Measurements from ENCODE around the gene SLC22A31.

Gene SLC22A31

DNA sequence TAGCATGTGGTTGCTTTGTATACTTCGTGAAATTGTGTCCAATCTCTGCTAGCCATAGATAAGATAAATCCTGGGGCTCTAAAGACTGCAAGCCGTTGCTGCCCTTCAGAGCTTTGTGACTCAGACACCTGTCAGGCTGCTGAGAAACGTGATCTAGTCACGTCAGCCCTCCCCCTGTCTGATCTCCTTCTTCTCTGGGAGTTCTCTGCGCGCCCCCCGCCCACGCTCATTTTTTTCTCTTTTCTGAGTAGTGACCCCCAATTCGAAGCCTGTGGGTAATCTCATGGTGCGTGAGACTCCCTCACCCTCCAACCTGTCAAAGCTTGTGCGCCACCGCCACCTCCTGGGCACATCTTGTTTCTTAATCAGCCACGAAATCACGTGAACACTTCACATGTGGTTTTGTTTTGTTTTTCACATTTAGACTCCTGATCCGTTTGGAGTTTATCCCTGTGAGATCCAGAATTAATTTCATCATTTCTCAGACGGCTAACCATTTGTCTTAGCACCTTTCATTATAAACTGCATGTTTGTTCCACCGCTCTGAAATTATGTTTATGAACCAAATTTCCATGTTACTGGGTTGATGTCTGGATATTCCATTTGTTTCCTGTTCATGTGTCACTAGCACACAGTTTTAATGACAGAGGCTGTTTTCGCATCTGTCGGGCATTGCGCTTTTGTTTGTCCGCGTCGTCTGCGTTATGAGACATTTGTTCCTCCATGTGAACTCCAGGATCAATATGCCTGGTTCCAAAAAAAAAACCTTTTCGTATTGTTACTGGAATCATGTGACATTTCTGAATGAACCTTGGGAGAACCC is 16.2 kb upstream of the SLC22A31 start:
- DNase-seq (ENCODE audit: low spot score): peak; percentile 86

DNA sequence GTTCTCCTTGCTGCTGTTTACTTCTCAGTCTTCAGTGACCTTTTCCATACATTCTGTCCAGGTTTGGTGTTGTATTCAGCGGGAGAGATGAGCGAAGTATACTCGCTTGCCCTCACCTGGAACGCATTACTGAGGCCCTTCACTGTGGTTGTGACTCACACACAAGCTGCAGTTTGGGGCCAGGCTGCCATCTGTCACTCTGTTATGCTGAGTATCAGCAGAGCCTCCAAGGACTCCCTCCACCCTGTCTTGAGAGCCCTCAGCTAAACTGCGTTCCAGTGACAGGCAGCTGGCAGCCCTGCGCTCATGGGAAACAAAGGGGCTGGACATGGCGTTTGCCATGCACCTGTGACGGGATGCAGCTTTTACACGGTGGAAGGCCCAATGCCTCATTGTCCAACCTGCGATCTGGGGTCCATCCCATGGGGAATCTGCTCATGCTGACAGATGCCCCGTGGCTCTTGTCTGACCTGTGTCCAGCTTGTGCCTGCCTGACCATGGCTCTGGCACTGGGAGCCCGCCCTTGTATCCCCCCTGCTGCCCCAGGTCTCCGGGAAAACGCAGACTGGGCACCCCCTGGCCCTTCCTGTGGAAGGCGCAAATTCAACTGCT is 10.7 kb upstream of the SLC22A31 start:
- DNase-seq (ENCODE audit: low spot score): no peak

DNA sequence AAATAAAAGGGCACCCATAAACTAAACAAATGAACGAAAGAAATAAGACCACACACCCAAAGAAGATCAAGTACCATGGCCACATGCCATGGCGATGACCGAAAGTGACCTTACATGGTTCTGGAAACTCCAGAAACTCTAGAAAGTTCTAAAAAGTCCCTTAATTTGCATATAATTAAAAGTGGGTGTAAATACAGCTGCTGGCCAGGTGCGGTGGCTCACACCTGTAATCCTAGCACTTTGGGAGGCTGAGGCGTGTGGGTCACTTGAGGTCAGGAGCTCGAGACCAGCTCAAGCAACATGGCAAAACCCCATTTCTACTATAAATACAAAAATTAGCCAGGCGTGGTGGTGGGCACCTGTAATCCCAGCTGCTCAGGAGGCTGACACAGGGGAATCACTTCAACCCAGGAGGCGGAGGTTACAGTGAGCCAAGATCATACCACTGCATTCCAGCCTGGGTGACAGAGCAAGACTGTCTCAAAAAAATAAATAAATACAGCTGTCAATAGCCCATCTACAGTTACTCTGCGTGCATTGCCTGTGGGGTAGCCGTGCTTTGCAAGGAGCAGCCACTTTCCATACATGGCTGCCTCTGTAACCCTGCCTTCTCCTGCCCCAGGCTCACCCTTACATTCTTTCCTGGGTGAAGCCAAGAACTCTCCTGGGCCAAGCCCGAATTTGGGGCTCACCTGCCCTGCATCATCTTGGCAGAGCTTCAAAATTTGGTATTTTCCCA is 10.0 kb upstream of the SLC22A31 start:
- DNase-seq (ENCODE audit: low spot score): no peak

DNA sequence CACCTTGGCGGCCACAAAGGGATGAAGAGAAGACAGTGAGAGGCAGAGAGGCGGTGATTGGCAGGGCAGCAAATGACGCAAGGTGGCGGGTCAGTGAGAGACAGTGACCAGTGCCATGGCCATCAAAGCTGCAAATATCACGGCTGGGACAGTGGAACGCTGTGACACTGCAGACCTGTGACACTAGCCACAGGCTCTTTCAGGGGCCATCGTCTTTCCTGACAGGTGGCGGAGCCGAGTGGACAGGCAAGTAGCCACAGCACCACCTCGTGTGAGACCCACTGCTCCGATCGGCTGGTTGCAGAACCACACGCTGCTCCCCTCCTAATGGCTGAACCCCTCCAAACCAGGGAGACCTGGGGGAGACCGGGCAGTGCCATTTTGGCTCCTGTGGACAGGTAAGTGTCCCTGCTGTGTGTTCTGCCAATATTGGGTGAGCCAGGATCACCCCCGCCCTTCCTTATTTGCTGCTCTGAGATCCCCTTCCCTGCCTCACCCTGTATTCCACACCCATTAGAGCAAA is 9.2 kb upstream of the SLC22A31 start:
- no peak for DNase-seq (ENCODE audit: low spot score)

DNA sequence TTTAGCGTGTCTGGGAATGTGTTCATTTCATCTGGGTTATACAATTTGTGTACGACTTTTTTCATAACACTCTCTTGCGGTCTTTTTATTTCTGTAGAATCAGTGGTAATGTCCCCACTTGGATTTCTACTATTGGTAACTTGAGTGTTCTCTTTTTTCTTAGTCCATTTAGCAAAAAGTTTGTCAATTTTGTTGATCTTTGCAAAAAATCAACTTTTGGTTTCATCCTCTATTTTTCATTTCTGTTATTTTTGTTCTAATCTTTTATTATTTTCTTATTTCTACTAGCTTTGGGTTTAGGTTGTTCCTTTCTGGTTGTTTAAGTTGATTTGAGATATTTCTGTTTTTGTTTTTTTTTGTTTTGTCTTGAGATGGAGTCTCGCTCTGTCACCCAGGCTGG is 7.7 kb upstream of the SLC22A31 start:
- DNase-seq (ENCODE audit: low spot score): no peak

DNA sequence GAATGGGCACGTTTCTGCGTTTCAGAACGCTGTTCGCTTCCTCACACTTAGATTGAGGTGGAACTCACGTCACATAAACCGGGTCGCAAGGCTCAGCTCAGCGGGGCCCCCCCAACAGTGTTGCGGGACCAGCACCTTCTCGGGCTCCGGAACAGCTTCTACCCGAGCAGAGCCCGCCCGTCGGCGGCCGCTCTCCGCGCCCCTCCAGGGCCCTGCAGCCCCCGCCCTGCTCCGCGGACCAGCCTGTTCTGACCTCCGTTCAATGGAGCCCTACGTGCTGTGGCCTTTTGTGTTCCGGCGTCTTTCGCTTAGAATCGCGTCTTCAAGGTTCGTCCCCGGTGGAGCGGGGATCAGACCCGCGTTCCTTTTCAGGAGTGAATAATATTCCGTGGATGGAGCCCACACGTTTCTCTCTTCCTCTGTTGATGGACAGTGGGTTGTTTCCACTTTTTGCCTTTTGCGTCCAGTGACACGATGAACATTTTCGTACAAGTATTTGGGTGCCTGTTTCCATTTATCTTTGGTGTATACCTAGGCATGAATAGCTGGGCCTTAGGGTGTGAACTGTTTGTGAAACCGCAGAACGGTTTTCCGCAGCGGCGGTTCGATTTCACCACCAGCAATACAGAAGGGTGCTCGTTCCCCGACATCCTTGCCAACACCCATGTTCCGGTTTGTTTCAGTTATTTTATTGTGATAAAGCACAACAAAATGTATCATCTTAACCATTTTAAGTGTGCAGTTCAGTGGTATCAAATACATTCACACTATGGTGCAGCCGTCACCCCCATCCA is 2.3 kb upstream of the SLC22A31 start:
- DNase-seq (ENCODE audit: low spot score): no peak

DNA sequence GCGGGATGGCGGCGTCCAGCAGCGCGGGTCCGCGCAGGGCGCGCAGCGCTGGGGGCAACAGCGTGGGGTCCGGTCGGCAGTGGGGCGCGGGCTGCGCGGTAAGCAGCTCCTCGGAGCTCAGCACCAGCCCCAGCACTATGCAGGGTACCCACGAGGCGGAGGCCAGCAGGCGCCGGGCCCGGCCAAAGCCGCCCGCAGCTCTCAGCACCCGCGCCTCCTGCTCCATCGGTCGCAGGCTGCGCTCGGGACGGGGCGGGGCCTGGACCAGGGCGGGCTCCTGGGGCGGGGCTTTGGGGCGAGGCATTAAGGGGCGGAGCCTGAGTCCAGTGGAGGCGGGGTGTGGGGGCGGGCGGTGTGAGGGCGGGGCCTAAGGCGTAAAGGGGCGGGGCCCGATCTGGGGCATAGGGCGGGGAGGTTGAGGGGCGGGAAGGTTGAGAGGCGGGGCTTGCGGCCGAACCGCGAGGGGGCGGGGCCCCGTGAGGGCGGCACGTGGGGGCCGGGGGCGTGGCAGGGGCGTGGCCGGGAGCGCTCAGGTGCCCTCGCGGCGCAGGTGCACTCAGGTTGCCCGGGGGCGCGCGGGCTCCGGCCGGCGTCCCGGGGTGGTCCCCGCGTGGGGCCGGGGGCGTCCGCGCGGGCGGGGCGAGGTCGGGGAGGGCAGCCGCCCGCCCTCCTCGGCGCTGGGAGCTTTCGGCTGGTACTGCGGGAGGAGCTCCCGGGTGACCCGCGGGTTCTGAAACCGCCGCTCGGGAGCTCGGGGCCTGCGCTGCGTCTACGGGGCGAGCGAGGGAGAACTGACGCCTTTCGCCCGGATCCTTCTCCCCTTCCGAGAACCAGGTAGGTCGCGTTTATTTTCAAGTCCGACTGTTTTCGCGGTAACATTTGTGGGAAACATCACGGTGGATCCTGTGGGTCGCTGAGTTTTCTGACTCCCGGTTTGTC is 1.4 kb upstream of the SLC22A31 start:
- DNase-seq (ENCODE audit: low spot score): peak; percentile 78

DNA sequence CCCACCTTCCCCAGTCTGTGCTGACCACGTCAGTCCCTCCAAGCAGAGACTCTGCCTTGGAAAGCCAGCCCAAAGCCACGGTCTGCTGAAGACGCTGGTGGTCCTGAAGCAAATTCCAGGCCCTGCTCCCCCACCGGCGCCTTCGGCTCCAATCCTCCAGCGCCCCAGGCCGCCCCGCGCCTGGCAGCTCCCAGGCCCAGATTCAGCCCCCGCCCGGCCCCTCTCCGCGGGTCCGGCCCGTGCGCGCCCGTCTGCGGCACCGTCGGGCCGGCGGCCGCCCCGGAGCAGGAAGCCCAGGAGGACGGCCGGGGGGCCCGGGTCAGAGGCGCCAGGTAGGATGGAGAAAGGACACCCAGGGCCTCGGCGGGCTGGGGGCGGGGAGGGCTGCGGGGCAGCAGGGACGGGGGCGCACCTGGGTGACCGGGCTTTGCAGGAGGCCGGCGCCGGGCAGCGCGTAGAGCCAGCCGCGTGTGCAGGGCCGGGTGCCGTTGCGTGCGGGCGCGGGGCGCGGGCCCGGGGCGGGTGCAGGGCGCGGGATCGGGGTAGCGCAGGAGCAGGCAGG is 594 bp upstream of the SLC22A31 start:
- DNase-seq (ENCODE audit: low spot score): no peak

DNA sequence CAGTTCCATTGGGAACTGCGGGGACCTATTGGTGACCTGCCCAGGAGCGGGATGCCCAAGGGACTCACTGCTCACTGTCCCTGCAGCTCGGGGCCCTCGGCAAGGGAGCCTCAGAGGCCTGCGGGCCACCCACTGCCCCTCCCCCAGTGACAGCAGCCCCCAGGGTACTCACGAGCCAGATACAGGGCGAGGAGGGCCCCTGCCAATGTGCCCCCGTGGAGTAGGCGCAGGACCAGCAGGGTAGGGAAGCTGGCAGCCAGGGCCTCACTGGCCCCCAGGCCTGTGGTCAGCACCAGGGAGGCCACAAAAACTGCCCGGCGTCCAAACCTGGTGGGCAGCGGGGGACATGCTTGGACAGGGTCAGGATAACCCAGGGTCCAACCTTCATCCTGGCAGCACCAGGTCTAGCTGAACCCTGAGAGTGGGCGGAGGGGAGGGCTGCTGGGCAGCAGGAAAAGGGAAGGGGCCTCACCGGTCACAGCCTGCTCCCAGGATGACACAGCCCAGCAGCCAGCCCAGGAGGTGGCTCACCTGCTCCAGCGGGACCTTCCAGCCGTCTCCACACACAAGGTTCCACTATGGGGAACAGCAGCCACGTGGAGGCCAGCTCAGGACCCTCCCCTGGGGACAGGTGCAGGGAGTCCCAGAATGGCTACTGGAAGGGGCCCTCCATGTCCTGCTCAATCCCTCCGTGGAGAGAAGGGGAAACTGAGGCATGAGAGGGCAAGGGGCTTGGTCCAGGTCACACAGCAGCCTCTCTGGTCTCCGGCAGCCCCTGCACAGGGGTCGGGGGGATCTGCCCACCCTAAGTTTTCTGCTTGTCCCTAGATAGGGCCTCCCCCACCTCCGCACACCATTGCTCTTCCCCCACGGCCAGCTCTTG is 855 bp downstream of the SLC22A31 start:
- DNase-seq (ENCODE audit: low spot score): no peak

DNA sequence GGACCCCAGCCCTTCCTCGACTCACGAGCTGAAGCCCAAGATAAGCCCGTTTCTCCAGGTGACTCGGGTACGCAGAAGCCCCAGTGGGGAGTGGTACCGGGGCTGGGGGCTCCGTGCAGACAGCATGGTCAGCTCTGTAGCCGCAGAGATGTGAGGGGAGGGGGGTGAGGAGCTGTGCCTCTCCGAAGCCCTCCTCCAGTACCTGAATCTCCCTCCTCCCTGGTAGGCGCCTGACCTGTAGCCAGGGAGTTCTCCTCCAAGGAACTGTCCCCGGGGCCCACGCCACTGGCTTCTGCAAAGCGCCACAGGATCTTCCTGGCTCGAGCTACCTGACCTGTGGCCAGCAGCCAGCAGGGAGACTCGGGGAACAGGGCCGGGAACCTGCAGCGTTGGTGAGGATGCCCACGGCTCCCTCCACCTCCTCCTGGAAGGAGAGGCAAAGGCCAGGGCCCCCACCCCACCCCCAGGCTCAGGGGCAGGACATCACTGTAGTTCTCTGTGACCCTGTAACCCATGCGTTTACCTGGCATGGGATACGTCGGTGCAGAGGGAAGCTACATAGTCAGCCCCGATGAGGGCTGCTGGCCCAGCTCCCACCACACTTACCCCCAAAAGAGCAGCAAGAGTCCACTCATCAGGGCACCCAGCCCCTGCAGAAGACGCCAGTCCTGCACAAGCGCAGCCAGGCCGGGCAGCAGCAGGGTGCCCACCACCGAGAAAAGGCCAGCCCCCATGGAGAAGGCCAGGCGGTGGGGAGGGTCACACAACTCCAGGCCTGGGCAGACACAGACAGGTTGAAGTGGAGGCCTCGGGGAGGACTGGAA is 1.7 kb downstream of the SLC22A31 start:
- DNase-seq (ENCODE audit: low spot score): no peak

DNA sequence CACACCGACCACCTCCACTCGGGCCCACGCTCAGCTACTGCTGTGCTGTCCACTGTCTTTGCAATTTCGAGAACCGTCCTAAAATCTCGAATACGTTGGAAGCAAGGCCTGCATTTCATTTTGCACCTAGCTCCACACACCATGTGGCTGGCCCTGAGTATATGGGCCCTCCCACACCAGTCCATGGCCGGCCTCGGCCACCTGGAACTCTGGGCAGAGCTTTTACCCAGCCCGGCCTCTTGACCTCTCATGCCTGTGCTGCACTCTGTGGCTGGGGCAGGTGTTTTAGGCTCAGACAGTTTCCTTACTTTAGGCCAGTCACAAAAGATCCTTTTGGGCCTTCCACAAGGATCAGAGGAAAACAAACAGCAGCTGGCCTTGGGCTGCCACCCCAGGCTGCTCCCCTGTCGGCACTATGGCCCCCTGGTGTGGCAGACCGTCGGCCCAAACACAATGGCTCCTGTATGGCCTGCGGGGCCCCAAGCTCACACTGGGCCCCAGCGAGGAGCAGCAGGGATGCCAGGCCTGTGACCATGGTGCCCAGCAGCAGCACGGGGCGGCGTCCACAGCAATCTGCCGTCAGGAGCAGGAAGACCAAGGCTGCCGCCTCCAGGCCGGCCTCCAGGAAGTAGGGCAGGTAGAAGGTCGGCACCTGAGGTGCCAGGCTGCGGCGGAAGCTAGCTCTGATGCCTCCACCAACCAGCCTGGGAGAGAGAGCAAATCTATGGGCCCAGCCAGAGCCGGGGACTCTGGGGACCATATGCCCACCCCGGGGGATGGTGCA is 2.5 kb downstream of the SLC22A31 start:
- DNase-seq (ENCODE audit: low spot score): no peak

DNA sequence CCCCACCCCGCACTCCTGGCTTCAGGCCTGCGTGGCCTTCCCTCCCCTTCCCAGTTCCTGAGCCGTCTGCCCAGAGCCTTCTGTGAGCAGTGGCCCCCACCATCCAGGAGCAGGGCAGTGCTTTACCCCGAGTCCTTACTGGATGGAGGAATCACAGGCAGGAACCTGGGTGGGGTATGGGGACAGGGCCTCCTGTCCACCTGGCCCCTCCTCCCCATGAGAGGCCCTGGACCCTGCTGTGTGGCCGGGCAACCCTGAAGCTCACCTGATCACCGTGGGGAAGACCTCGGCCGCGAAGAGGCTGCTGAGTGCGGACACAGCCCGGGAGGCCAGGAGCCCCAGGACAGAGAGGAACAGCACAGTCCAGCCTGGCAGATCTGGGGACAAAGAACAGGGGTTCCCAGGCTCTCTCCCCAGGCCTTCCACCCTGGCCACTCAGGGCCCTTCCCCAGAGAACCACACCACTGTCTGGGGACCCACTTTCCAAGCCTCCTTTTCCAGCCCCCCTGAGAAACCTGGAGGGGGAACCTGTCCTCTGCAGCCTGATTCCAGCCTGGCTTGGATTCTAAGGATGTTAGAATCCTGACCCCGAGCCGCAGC is 3.2 kb downstream of the SLC22A31 start:
- no peak for DNase-seq (ENCODE audit: low spot score)

DNA sequence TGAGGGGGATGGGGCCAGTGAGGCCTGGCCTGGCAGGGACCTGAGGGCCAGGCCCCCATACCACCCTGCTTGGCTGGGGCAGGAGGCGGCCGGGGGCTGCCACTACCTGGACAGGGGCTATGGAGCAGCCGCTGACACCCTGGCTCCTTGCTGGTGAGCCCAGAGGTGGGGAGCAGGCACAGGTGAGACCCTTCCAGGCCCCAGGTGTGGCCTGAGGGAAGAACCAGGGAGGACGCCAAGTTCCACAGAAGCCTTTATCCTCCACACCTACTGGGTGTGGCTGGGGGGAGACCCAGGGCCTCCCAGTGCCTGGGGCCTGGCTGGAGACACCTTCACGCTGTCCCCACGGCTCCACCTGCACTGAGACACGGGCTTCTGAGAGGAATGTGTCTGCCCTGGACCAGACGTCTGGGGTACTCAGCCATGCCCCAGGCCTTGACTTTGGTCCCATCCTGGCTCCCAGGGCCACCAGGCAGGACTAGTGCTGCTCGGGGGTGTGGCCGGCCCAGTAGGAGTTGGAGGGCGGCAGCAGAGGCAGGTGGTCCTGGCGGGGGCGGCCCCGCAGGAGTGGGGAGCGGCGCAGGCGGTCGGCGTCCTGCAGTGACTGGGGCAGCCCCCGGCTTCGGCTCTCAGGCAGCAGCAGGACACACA is 4.7 kb downstream of the SLC22A31 start:
- no peak for DNase-seq (ENCODE audit: low spot score)

DNA sequence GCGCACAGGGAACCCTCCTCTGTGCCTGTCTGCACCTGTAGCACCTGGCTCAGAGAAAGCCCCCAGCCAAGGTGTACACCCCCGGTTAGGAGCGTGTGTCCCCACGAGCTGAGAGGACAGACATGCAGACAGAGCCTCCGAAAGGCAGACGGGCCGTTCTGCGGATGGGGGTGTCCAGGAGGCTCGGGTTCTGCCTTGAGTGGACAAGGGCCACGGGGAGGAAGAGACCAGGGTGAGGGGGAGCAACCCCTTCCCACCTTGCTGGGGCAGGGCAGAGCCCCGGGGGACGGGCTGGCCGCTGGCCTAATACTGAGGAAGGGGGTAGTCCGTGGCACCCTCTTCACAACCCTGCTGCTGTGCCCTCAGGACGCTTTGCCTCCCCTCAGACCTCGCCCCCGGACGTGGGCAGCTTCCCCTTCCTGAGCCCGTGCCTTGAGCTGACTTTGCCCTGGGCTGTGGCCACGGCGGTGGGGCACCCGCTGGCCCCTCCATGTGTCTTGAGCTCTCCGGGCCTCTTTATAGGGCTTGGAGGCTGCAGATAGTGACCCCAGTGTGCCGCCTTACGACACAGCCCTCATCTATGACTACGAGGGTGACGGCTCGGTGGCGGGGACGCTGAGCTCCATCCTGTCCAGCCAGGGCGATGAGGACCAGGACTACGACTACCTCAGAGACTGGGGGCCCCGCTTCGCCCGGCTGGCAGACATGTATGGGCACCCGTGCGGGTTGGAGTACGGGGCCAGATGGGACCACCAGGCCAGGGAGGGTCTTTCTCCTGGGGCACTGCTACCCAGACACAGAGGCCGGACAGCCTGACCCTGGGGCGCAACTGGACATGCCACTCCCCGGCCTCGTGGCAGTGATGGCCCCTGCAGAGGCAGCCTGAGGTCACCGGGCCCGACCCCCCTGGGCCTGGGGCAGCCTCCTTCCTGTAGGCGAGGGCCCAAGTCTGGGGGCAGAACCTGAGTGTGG is 5.7 kb downstream of the SLC22A31 start:
- no peak for DNase-seq (ENCODE audit: low spot score)

DNA sequence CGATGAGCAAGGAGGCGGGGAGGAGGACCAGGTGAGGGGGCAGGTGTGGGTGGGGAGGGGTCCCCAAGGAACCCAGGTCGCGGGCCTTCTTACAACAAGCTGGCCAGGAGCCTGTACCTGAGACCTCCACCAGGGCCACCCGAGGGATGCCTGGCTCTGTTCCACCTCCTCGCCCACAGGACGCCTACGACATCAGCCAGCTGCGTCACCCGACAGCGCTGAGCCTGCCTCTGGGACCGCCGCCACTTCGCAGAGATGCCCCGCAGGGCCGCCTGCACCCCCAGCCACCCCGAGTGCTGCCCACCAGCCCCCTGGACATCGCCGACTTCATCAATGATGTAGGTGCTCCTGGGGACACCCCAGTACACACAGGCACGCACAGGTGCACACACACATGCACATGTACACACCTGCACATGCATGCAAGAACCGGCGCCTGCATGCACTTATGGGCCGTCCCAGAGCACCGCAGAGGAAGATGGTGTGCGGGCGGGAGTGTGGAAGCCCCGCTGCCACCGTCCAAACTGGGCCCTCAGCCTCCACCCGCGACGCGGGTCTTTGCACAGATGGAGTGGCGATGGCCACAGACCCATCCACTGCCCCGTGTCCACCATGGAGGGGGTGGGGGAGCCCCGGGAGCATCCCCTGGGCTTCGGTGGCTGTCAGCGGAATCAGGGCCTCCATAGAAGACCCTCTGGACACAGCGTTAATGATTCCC is 6.6 kb downstream of the SLC22A31 start:
- DNase-seq (ENCODE audit: low spot score): no peak

Measured in CD4-positive, alpha-beta T cell treated with Interleukin-15 for 4 hours (primary cell).